ENCODE data around the gene C13orf46. TPM values are rescaled to one million over a fixed set of nuclear protein-coding genes. Genes with fewer than 3 reads are reported as not detected.
A peak's percentile ranks its signal among the peaks of the same experiment; 100 is the strongest.

The C13orf46 gene
- total and polyA plus RNA-seq, 4 experiments from 2014 or later, result 1.5 to 14.2 (median 13.9) TPM; not detected in 1

- H3K27ac Mint-ChIP-seq, result peak overlapping the region in 1 of 7 donors; percentile 63
- Histone ChIP-seq H3K9me3 (ENCODE audit: control insufficient read depth in 1 of 2, low read length in 2 of 2) (no peaks in the 10 kb centered on the region), H3K36me3 (ENCODE audit: insufficient read depth, low read length) (peaks cover 11% of the 10 kb centered on the region), H3K27ac (ENCODE audit: low read depth, low read length) (no peak overlapping the region), H3K27me3 (ENCODE audit: insufficient read depth, low read length) (no peaks in the 10 kb centered on the region), H3K4me1 (ENCODE audit: insufficient read depth, low read length) (no peaks in the 10 kb centered on the region), H3K4me3 (ENCODE audit: low read length in 2 of 2) (no peak overlapping the region)
- POLR2A ChIA-PET (ENCODE audit: partially characterized antibody), result no interaction called here
- DNase-seq, result no peak
- no peak overlapping the region for H3K4me3 Mint-ChIP-seq
- no peaks in the 10 kb centered on the region for H3K27me3 Mint-ChIP-seq
- peaks cover 10 to 26% of the 10 kb centered on the region in 2 donors for H3K36me3 Mint-ChIP-seq
- CTCF ChIA-PET (ENCODE audit: partially characterized antibody), result no interaction called here
- intact Hi-C loops (cut with micrococcal nuclease), result no loop called here
- H3K9me3 Mint-ChIP-seq, result peaks cover 0 to 19% (median 0%) of the 10 kb centered on the region in 8 donors
- peaks cover 0 to 14% (median 5%) of the 10 kb centered on the region in 4 donors for H3K4me1 Mint-ChIP-seq
Measured at GRCh38 chr13:113952151-113952982, 21.5 kb downstream of the C13orf46 start.

GRCh38 chr13:113951246-113951999, 22.5 kb downstream of the C13orf46 start:
- Mint-ChIP-seq H3K36me3 (peaks cover 8 to 19% of the 10 kb centered on the region in 2 donors), H3K27me3 (no peaks in the 10 kb centered on the region), H3K9me3 (peaks cover 0 to 19% (median 0%) of the 10 kb centered on the region in 8 donors), H3K4me3 (peak overlapping the region in 3 of 8 donors; percentile 13 to 31 (median 25)), H3K27ac (peak overlapping the region in 2 of 7 donors; percentile 22 to 63), H3K4me1 (peaks cover 0 to 14% (median 5%) of the 10 kb centered on the region in 4 donors)
- intact Hi-C loops (cut with micrococcal nuclease), result loop anchor here (1.0 kb wide), 1 partner anchor 275 kb away; no protein-coding TSS in a partner anchor
- ChIA-PET POLR2A (ENCODE audit: partially characterized antibody) (no interaction called here), CTCF (ENCODE audit: partially characterized antibody) (no interaction called here)
- no peaks in the 10 kb centered on the region for H3K9me3 ChIP-seq (ENCODE audit: control insufficient read depth in 1 of 2, low read length in 2 of 2)
- peaks cover 11% of the 10 kb centered on the region for H3K36me3 ChIP-seq (ENCODE audit: insufficient read depth, low read length)
- no peaks in the 10 kb centered on the region for H3K27me3 ChIP-seq (ENCODE audit: insufficient read depth, low read length)
- no peak overlapping the region for H3K4me3 ChIP-seq (ENCODE audit: low read length in 2 of 2)
- no peaks in the 10 kb centered on the region for H3K4me1 ChIP-seq (ENCODE audit: insufficient read depth, low read length)
- H3K27ac ChIP-seq (ENCODE audit: low read depth, low read length), result no peak overlapping the region
- peak in 2 of 5 donors; percentile 31 to 36 for DNase-seq

GRCh38 chr13:113950451-113951245, 23.2 kb downstream of the C13orf46 start:
- Mint-ChIP-seq H3K4me3 (no peak overlapping the region), H3K36me3 (peaks cover 6 to 12% of the 10 kb centered on the region in 2 donors), H3K27ac (peak overlapping the region in 2 of 7 donors; percentile 55 to 70), H3K4me1 (peaks cover 0 to 14% (median 5%) of the 10 kb centered on the region in 4 donors), H3K9me3 (peaks cover 0 to 17% (median 0%) of the 10 kb centered on the region in 8 donors), H3K27me3 (no peaks in the 10 kb centered on the region)
- H3K9me3 ChIP-seq (ENCODE audit: control insufficient read depth in 1 of 2, low read length in 2 of 2), result no peaks in the 10 kb centered on the region
- intact Hi-C loops (cut with micrococcal nuclease), result loop anchor here (1.0 kb wide), 1 partner anchor 276 kb away; no protein-coding TSS in a partner anchor
- H3K27ac ChIP-seq (ENCODE audit: low read depth, low read length), result no peak overlapping the region
- POLR2A ChIA-PET (ENCODE audit: partially characterized antibody), result no interaction called here
- peaks cover 11% of the 10 kb centered on the region for H3K36me3 ChIP-seq (ENCODE audit: insufficient read depth, low read length)
- DNase-seq, result no peak
- H3K27me3 ChIP-seq (ENCODE audit: insufficient read depth, low read length), result no peaks in the 10 kb centered on the region
- no peak overlapping the region for H3K4me3 ChIP-seq (ENCODE audit: low read length in 2 of 2)
- CTCF ChIA-PET (ENCODE audit: partially characterized antibody), result no interaction called here
- H3K4me1 ChIP-seq (ENCODE audit: insufficient read depth, low read length), result no peaks in the 10 kb centered on the region

GRCh38 chr13:113949546-113949945, 24.3 kb downstream of the C13orf46 start:
- Histone ChIP-seq H3K27me3 (ENCODE audit: insufficient read depth, low read length) (no peaks in the 10 kb centered on the region), H3K4me3 (ENCODE audit: low read length in 2 of 2) (no peak overlapping the region), H3K9me3 (ENCODE audit: control insufficient read depth in 1 of 2, low read length in 2 of 2) (no peaks in the 10 kb centered on the region), H3K27ac (ENCODE audit: low read depth, low read length) (no peak overlapping the region), H3K36me3 (ENCODE audit: insufficient read depth, low read length) (peaks cover 11% of the 10 kb centered on the region), H3K4me1 (ENCODE audit: insufficient read depth, low read length) (no peaks in the 10 kb centered on the region)
- no peak for DNase-seq
- Mint-ChIP-seq H3K9me3 (peaks cover 0 to 9% (median 0%) of the 10 kb centered on the region in 8 donors), H3K27me3 (no peaks in the 10 kb centered on the region), H3K36me3 (peaks cover under 1 to 3% of the 10 kb centered on the region in 2 donors), H3K27ac (peak overlapping the region in 3 of 7 donors; percentile 4 to 81 (median 20)), H3K4me3 (no peak overlapping the region), H3K4me1 (peaks cover 0 to 14% (median 5%) of the 10 kb centered on the region in 4 donors)
- CTCF ChIA-PET (ENCODE audit: partially characterized antibody), result no interaction called here
- POLR2A ChIA-PET (ENCODE audit: partially characterized antibody), result no interaction called here
- intact Hi-C loops (cut with micrococcal nuclease), result no loop called here

GRCh38 chr13:113948034-113948742, 25.7 kb downstream of the C13orf46 start:
- H3K36me3 ChIP-seq (ENCODE audit: insufficient read depth, low read length), result peaks cover 6% of the 10 kb centered on the region
- no peaks in the 10 kb centered on the region for H3K4me1 ChIP-seq (ENCODE audit: insufficient read depth, low read length)
- H3K36me3 Mint-ChIP-seq, result peaks cover 0 to 4% of the 10 kb centered on the region in 2 donors
- H3K27me3 ChIP-seq (ENCODE audit: insufficient read depth, low read length), result no peaks in the 10 kb centered on the region
- peaks cover 0 to 14% (median 5%) of the 10 kb centered on the region in 4 donors for H3K4me1 Mint-ChIP-seq
- no peak overlapping the region for H3K27ac ChIP-seq (ENCODE audit: low read depth, low read length)
- no peak overlapping the region for H3K4me3 Mint-ChIP-seq
- no peaks in the 10 kb centered on the region for H3K27me3 Mint-ChIP-seq
- CTCF ChIA-PET (ENCODE audit: partially characterized antibody), result no interaction called here
- H3K9me3 ChIP-seq (ENCODE audit: control insufficient read depth in 1 of 2, low read length in 2 of 2), result no peaks in the 10 kb centered on the region
- intact Hi-C loops (cut with micrococcal nuclease), result no loop called here
- H3K9me3 Mint-ChIP-seq, result peaks cover 0 to 9% (median 0%) of the 10 kb centered on the region in 8 donors
- H3K27ac Mint-ChIP-seq, result peak overlapping the region in 5 of 7 donors; percentile 42 to 77 (median 60)
- POLR2A ChIA-PET (ENCODE audit: partially characterized antibody), result no interaction called here
- H3K4me3 ChIP-seq (ENCODE audit: low read length in 2 of 2), result no peak overlapping the region
- DNase-seq, result no peak

- Histone ChIP-seq H3K4me3 (ENCODE audit: low read length in 2 of 2) (no peak overlapping the region), H3K36me3 (ENCODE audit: insufficient read depth, low read length) (peaks cover 6% of the 10 kb centered on the region), H3K27ac (ENCODE audit: low read depth, low read length) (no peak overlapping the region), H3K9me3 (ENCODE audit: control insufficient read depth in 1 of 2, low read length in 2 of 2) (no peaks in the 10 kb centered on the region), H3K27me3 (ENCODE audit: insufficient read depth, low read length) (no peaks in the 10 kb centered on the region), H3K4me1 (ENCODE audit: insufficient read depth, low read length) (no peaks in the 10 kb centered on the region)
- ChIA-PET POLR2A (ENCODE audit: partially characterized antibody) (no interaction called here), CTCF (ENCODE audit: partially characterized antibody) (interaction anchor here (1.2 kb wide), 1 partner anchor 278 kb away, joined by 3 read pairs; no protein-coding TSS in a partner anchor)
- intact Hi-C loops (cut with micrococcal nuclease), result no loop called here
- Mint-ChIP-seq H3K4me1 (peaks cover 0 to 14% (median 5%) of the 10 kb centered on the region in 4 donors), H3K27me3 (no peaks in the 10 kb centered on the region), H3K9me3 (peaks cover 0 to 9% (median 0%) of the 10 kb centered on the region in 8 donors), H3K27ac (peak overlapping the region in 4 of 7 donors; percentile 25 to 77 (median 62)), H3K36me3 (peaks cover 0 to 5% of the 10 kb centered on the region in 2 donors), H3K4me3 (no peak overlapping the region)
- DNase-seq, result no peak
Measured at GRCh38 chr13:113947311-113948033, 26.4 kb downstream of the C13orf46 start.
